GM23248 (cell line): Measurements from ENCODE around the gene TENM4.

Experiments
- EZH2 ChIP-seq: fragments of 200-600 bp; sonication (generic); IDR thresholded peaks from 2 replicates; pipeline ENCODE4 v1.6.1; 2018; ENCODE audit warnings: antibody characterized with exemption, mild to moderate bottlenecking; ENCODE audit not compliant: insufficient read depth, poor library complexity, severe bottlenecking
- EZH2phosphoT487 ChIP-seq: fragments of 200-600 bp; sonication (generic); IDR thresholded peaks from 2 replicates; pipeline ENCODE4 v1.6.1; 2018; ENCODE audit warnings: antibody characterized with exemption, moderate library complexity, mild to moderate bottlenecking, low read depth; ENCODE audit not compliant: insufficient read depth

- TF ChIP-seq EZH2phosphoT487, result no peak
- no peak for TF ChIP-seq EZH2
Measured at GRCh38 chr11:78995171-78995570, 445.7 kb downstream of the TENM4 start.
